GM21390 (cell line): ENCODE data around the gene RIC1.
"Not testable (repeated sequence)": the region's sequence is repeated elsewhere in the genome, so short reads cannot be mapped to it uniquely, and the experiment has no call there.

Experiments used
- ATAC-seq: cut with Tn5 transposase; IDR thresholded peaks from one replicate; pipeline ENCODE4 v1.9.1; 2021; ENCODE audit not compliant: unreplicated experiment

The RIC1 gene

GRCh38 chr9:5628530-5629311, at the start of gene RIC1:
Gene RIC1 (plus strand): TSS chr9:5629107. CDS start chr9:5629310, 203 bp downstream.
- ATAC-seq = peak; percentile 57

GRCh38 chr9:5579881-5580280, 49.0 kb upstream of the RIC1 start:
- no peak for ATAC-seq

DNA sequence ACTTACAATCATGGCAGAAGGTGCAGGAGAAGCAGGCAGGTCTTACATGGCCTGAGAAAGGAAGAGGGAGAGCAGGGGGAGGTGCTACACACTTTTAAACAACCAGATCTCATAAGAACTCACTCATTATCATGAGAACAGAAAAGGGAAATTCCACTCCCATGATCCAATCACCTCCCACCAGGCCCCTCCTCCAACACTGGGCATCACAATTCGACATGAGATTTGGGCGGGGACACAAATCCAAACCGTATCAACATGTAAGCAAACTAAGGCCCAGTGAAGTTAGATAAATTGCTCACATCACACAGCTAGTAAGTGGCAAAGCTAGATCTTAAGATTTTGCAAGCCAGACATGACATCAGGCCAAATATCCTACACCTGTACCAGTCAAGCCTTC, 48.3 kb upstream of the RIC1 start:
- no peak for ATAC-seq

- not testable (repeated sequence) for ATAC-seq
These were observed 47.2 kb upstream of the RIC1 start for GRCh38 chr9:5581706-5582105.

GRCh38 chr9:5582835-5583195, 46.1 kb upstream of the RIC1 start:
- peak; percentile 50 for ATAC-seq

GRCh38 chr9:5586391-5586802, 42.5 kb upstream of the RIC1 start:
- peak; percentile 28 for ATAC-seq

GRCh38 chr9:5587024-5587423, 41.9 kb upstream of the RIC1 start:
- ATAC-seq = no peak

GRCh38 chr9:5592231-5592630, 36.7 kb upstream of the RIC1 start:
- no peak for ATAC-seq

DNA sequence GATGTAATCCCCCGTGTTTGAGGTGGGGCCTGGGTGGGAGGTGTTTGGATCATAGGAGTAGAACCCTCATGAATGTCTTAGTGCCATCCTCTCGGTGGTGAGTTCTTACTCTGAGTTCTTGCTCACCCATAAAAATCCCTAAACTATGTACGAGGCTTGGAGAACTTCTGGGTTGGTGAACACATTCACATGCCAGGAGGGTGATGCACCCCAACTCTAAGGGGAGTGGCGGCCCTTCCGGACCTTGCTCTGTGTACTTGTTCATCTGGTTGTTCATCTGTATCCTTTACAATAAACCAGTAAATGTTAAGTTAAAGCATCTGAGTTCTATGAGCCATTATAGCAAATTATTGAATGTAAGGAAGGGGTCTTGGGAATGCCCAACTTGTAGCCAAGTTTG, 36.0 kb upstream of the RIC1 start:
- no peak for ATAC-seq

- ATAC-seq = peak; percentile 61
These were observed 35.0 kb upstream of the RIC1 start for GRCh38 chr9:5593904-5594303.

DNA sequence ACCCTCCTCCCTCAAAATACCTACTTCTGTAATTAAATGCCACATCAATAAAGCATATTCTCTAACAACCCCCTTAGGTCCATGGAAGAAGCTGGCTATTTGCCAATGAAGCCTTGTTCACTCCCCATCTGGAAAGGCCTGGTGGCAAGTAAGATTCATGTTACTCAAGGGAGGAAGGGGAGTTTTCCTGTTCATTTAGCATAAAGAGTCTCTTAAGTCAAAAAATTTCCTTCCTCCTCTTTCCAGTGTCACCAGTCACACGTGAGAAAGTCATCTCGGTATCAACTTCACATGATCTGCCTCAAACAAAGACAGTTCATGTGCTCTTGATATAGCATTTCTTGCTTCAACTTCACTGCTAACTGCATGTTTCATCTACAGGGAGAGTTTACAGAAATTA, 32.7 kb upstream of the RIC1 start:
- ATAC-seq = no peak

DNA sequence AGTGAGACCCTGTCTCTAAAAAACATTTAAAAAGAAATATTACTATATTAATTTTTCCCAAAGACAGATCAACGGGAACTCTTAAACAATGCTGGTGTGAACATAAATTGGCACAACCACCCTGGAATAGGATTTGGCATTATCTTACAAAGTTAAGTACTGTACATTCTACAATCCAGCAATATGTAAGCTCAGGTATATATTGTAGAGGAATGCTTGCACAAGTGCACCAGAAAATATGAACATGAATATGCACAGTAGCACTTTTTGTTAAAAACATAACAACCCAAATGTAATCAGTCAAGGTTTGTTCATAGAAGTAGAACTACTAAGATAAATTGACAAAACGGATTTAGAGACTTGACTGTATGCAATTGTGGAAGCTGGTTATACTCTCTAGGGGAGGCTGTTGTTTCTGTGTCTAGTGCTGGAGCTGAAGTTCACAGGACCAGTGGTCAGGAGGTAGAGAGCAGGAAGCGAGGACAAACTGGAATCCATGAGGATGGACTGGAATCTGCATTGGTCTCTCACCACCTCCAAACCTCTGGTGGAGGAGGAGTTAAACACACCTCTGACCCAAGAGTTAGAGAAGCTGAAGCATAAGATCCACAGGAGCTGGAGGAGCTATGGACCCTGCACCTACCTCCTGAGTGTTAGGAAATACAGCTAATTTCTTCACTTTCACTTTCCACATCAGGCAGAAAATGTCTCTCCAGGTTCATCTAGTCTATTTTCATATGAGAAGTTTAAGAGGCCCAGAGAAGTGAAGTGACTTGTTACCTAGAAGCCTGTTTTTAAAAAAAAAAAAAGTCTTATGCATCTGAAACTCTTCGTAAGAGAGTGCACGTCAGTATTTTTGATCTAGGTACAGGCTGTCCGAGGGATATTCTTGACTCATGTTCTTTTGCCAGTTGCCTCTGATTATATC, 20.3 kb upstream of the RIC1 start:
- peak; percentile 82 for ATAC-seq

DNA sequence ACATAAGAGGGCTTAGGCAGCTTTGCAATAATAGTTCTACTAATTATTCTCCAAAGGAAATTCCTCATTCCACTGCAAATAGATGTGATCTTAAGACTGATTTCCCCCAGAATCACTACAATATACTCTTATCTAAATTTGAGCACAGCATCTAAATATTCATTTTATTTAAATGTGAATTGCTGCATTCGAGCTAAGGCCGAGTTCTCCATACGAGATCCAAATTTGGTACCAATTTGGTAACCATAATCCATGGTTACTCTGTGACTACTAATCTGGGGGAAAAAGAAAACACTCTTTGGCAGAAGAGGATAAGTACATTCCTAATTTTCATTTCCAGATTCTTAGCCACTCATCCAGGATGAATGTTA, 19.7 kb upstream of the RIC1 start:
- ATAC-seq = no peak

DNA sequence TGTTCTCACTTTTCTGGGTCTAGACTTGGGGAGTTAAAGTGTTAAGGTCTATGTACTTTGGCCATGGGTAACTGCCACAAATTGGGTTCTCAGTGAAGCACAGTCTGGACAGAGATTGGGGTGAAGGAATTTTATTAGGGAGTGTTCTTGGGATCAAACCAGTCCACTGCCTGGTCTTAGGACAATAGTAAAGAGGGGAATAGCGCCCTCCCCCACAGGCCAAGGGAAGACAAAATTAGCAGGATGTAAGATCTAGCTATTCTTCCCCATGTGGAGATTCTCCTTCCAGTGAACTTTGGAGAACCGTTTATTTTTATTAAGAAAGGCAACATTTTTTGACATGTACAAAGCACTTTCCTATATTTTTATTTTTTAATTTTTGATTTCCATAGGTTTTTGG, 18.4 kb upstream of the RIC1 start:
- no peak for ATAC-seq

DNA sequence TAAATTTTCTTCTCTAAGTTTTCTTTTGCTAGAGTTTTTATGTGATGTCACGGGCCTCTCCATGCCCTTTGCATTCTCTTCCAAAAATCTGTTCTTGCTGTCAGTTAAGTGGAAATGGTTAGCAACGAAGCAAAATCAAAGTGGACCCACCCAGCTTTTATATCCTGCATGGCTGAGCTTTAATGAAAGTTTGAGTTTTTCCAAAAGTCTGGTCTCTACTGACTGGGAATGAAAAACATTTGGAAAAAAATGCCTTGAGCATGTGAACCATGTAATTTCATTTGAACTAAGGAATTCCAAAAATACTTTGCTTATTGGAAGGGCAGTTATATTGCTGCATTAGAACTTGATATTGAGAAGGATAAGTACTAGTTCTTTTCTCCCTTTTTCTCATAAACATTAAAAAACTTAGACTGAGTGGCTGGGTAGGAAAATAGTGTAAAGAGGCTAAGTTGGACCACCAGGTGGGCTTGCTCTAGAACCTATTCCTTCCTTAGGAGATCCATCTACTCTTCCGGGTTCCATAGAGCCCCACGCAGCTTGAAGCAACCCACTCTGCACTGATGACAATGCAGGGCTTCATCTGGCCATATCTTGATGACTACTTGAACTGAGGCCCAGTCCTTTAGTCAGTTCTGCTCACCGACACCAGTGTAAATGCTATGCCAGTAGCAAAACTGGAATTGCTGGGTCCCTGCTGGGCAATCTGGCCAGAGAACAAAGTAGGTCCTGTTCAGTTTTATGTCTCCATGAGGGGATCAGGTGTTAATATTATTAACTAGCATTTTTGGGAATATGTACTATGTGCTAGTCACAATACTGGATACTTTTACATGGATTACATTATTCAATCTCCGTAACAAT, 17.4 kb upstream of the RIC1 start:
- no peak for ATAC-seq

DNA sequence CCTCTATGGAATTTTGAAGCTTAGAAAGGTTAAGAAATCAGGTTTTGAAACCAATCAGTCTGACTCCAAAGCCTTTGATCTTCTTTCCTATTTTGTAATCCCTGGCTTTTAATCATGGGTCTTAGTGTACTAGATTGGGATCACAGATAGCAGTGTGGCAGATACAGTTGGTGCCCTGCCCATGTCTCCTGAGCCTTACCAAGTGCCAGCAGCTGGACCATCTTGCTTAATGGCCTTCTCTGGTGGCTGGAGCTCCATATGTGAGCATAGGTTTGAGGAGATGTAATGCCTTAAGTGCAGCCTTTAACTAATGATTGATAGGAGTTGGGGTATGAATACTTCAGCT, 16.7 kb upstream of the RIC1 start:
- ATAC-seq = no peak

GRCh38 chr9:5614192-5614591, 14.7 kb upstream of the RIC1 start:
- ATAC-seq = no peak

- no peak for ATAC-seq
These were observed 13.9 kb upstream of the RIC1 start for GRCh38 chr9:5614985-5615384.

GRCh38 chr9:5617749-5618148, 11.2 kb upstream of the RIC1 start:
- peak; percentile 97 for ATAC-seq

DNA sequence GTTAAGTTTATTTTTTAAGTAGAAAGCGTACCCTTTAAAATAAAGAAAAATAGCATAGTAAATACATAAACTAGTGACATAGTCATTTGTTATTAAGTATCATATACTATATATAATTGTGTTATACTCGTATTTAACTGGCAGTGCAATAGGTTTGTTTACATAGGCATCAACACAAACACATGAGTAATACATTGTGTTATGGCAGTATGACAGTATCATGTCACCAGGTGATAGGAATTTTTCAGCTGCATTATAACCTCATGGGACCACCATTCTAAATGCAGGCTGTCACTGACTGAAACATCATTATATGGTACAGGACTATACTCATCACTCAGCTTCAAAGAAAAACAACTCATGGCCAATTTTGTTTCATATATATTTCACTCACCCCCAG, 8.4 kb upstream of the RIC1 start:
- ATAC-seq = no peak

DNA sequence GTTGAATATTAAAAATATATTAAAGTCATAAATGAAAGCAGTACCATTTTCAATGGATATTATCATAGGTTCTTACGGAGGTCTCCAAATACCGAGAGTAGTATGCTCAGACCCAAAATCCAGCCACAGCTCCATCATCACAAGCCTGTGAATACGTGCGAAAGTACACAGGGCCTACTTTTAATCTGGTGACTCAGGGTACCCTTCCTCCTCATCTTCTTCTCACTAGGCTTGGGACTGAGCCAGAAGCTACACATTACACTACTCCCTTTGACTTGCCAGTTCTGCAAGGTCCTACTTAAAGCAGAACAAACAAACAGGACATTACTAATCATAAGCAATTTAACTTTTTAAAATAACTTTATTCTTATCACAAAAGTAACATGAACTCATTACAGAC, 7.6 kb upstream of the RIC1 start:
- no peak for ATAC-seq
